HCT116 (cell line): Measurements from ENCODE around the gene HLA-B. TPM values are rescaled to one million over a fixed set of nuclear protein-coding genes. Genes with fewer than 3 reads are reported as not detected.

Experiments used
- ATAC-seq: fragments of 200-7000 bp; cut with Tn5 transposase; 2 replicates; pipeline ENCODE4 v1.9.1; 2020; ENCODE audit warnings: mild to moderate bottlenecking, moderate library complexity
- BruUV-seq: library from RNA; stranded (reverse); fragments of 400-500 nt; replicated peaks from 2 replicates; lab custom pipeline; 2021; lab: Mats Ljungman, UMichigan
- CTCF ChIA-PET: fragments of 300-600 bp; sonication (Branson Sonifier 250); formaldehyde crosslinking; loops from one replicate; lab custom pipeline; 2021; ENCODE audit warnings: antibody characterized with exemption; lab: Charles Lee
- POLR2A ChIA-PET: fragments of 300-600, 350-600 bp; sonication (Branson Sonifier 250); formaldehyde crosslinking; loops from one replicate; lab custom pipeline; 2021; ENCODE audit warnings: antibody characterized with exemption; lab: Charles Lee
- RAD21 ChIA-PET, 2 experiments: fragments of 300-600 bp; sonication (Branson Sonifier 250); formaldehyde crosslinking; loops; one replicate each; lab custom pipeline; 2023; ENCODE audit warnings: low total read pairs in 2 of 2; ENCODE audit not compliant: uncharacterized antibody in 2 of 2, unreplicated experiment in 2 of 2, low non-redundant PET in 1 of 2; lab: Charles Lee
- DNase-seq: peaks from one replicate; pipeline ENCODE4 v3.0.0-alpha.2; 2010; ENCODE audit warnings: low read depth, low spot score
- H2AFZ ChIP-seq: fragments of 200-600 bp; shearing (Covaris generic), sonication (generic); 2 replicates; pipeline ENCODE4 v1.6.1; 2017; ENCODE audit warnings: low read depth, mixed run types, mixed read lengths, antibody characterized with exemption, low read length; ENCODE audit not compliant: poor library complexity, severe bottlenecking
- H3K27ac ChIP-seq: 2 replicates; pipeline ENCODE4 v1.5.1; 2012; ENCODE audit warnings: low read depth, low read length
- H3K27me3 ChIP-seq: fragments of 200-600 bp; sonication (generic); 2 replicates; pipeline ENCODE4 v1.6.1; 2016; ENCODE audit warnings: mixed run types, low read length, mixed read lengths; ENCODE audit not compliant: insufficient read depth
- H3K36me3 ChIP-seq, 2 experiments: fragments of 200-500 bp in 1 of 2; fragments of 200-600 bp in 1 of 2; sonication (Bioruptor generic) in 1 of 2; sonication (generic) in 1 of 2; 2 replicates each; pipeline versions ENCODE4 v1.5.1 to v1.6.1; 2014 to 2016; ENCODE audit warnings: low read length in 2 of 2, inconsistent platforms in 1 of 2, mixed read lengths in 1 of 2, mixed run types in 1 of 2; ENCODE audit not compliant: insufficient read depth in 2 of 2, control insufficient read depth in 1 of 2
- H3K4me1 ChIP-seq, 2 experiments: fragments of 200-600 bp in 1 of 2; sonication (generic) in 1 of 2; 2 replicates each; pipeline versions ENCODE4 v1.5.1 to v1.6.1; 2012 to 2017; ENCODE audit warnings: low read length in 2 of 2, inconsistent platforms in 1 of 2, mild to moderate bottlenecking in 1 of 2, mixed read lengths in 1 of 2, mixed run types in 1 of 2, moderate library complexity in 1 of 2; ENCODE audit not compliant: insufficient read depth in 2 of 2, control insufficient read depth in 1 of 2
- H3K4me2 ChIP-seq: fragments of 200-600 bp; sonication (generic); 2 replicates; pipeline ENCODE4 v1.6.1; 2017; ENCODE audit warnings: mixed run types, low read length, mixed read lengths
- H3K4me3 ChIP-seq, 2 experiments: fragments of 200-600 bp in 1 of 2; sonication (generic) in 1 of 2; replicated peaks in 1 of 2; 2 replicates each; pipeline ENCODE4 v1.5.1; 2011 to 2016; ENCODE audit warnings: low read length in 2 of 2, control low read depth in 1 of 2, low read depth in 1 of 2, mild to moderate bottlenecking in 1 of 2, mixed read lengths in 1 of 2, mixed run types in 1 of 2
- H3K79me2 ChIP-seq: fragments of 200-600 bp; sonication (generic); 2 replicates; pipeline ENCODE4 v1.6.1; 2017; ENCODE audit warnings: mild to moderate bottlenecking, mixed run types, low read length, moderate library complexity, mixed read lengths; ENCODE audit not compliant: insufficient read depth
- H3K9ac ChIP-seq: fragments of 200-600 bp; sonication (generic); 2 replicates; pipeline ENCODE4 v1.6.1; 2016; ENCODE audit warnings: low read length, mixed read lengths
- H3K9me2 ChIP-seq: fragments of 200-600 bp; sonication (generic), shearing (Covaris generic); 2 replicates; pipeline ENCODE4 v1.6.1; 2017; ENCODE audit warnings: mixed run types, mild to moderate bottlenecking, moderate library complexity; ENCODE audit not compliant: insufficient read depth
- H3K9me3 ChIP-seq, 2 experiments: fragments of 200-500 bp in 1 of 2; fragments of 200-600 bp in 1 of 2; sonication (Bioruptor generic) in 1 of 2; sonication (generic) in 1 of 2; 2 replicates each; pipeline ENCODE4 v1.6.1; 2014 to 2017; ENCODE audit warnings: low read length in 2 of 2, mixed read lengths in 2 of 2, inconsistent platforms in 1 of 2, low read depth in 1 of 2, mild to moderate bottlenecking in 1 of 2, mixed run types in 1 of 2, moderate library complexity in 1 of 2; ENCODE audit not compliant: control insufficient read depth in 1 of 2, insufficient read depth in 1 of 2
- H4K20me1 ChIP-seq: fragments of 200-600 bp; sonication (generic), shearing (Covaris generic); 2 replicates; pipeline ENCODE4 v1.6.1; 2017; ENCODE audit warnings: mixed run types, mild to moderate bottlenecking, moderate library complexity; ENCODE audit not compliant: insufficient read depth
- ATF3 ChIP-seq: IDR thresholded peaks from 2 replicates; pipeline ENCODE4 v1.6.1; 2012
- CBX3 ChIP-seq: IDR thresholded peaks from 2 replicates; pipeline ENCODE4 v1.6.1; 2012; ENCODE audit warnings: low read depth
- CEBPB ChIP-seq: IDR thresholded peaks from 2 replicates; pipeline ENCODE4 v1.6.1; 2012; ENCODE audit warnings: low read depth
- EGR1 ChIP-seq: IDR thresholded peaks from 2 replicates; pipeline ENCODE4 v1.6.1; 2012; ENCODE audit warnings: low read depth
- ELF1 ChIP-seq: IDR thresholded peaks from 2 replicates; pipeline ENCODE4 v1.6.1; 2012; ENCODE audit warnings: low read depth, borderline replicate concordance
- EZH2phosphoT487 ChIP-seq: fragments of 200-600 bp; IDR thresholded peaks from 2 replicates; pipeline ENCODE4 v1.6.1; 2018; ENCODE audit warnings: antibody characterized with exemption, borderline replicate concordance
- FOSL1 ChIP-seq: IDR thresholded peaks from 2 replicates; pipeline ENCODE4 v1.6.1; 2012; ENCODE audit warnings: low read depth
- JUND ChIP-seq: IDR thresholded peaks from 2 replicates; pipeline ENCODE4 v1.6.1; 2012
- POLR2A ChIP-seq: IDR thresholded peaks from 2 replicates; pipeline ENCODE4 v1.7.0; 2011; ENCODE audit warnings: borderline replicate concordance; ENCODE audit not compliant: insufficient read depth, insufficient read length; ENCODE audit errors: extremely low read depth
- POLR2AphosphoS5 ChIP-seq: IDR thresholded peaks from 2 replicates; pipeline ENCODE4 v1.6.1; 2011; ENCODE audit warnings: mild to moderate bottlenecking, low read depth, low read length, moderate library complexity
- RAD21 ChIP-seq: IDR thresholded peaks from 2 replicates; pipeline ENCODE4 v1.6.1; 2012; ENCODE audit warnings: low read depth, mild to moderate bottlenecking
- SIN3A ChIP-seq: IDR thresholded peaks from 2 replicates; pipeline ENCODE4 v1.6.1; 2012; ENCODE audit warnings: low read depth
- TCF7L2 ChIP-seq: IDR thresholded peaks from 2 replicates; pipeline ENCODE4 v1.7.0; 2011; ENCODE audit warnings: borderline replicate concordance, inconsistent platforms; ENCODE audit not compliant: insufficient read depth, insufficient read length; ENCODE audit errors: extremely low read depth
- YY1 ChIP-seq: IDR thresholded peaks from 2 replicates; pipeline ENCODE4 v1.6.1; 2011; ENCODE audit warnings: low read length, low read depth, moderate library complexity, mild to moderate bottlenecking; ENCODE audit not compliant: insufficient replicate concordance; ENCODE audit errors: extremely low read depth
- ZNF274 ChIP-seq: fragments of 200-500 bp; sonication (Bioruptor generic); IDR thresholded peaks from 2 replicates; pipeline ENCODE4 v1.6.1; 2014; ENCODE audit warnings: mild to moderate bottlenecking, low read depth, low read length, inconsistent platforms
- intact Hi-C: fragments of 100-400 bp; cut with micrococcal nuclease; formaldehyde crosslinking; loops from 2 replicates; pipeline ENCODE4 v1.10.0; 2022
- total RNA-seq: library from RNA; stranded (reverse); gene quantifications from one replicate; pipeline ENCODE4 v1.2.1, GENCODE V29; 2021; ENCODE audit not compliant: unreplicated experiment
- TF ChIP-seq, protein P1 (sequence below): IDR thresholded peaks from 2 replicates; pipeline ENCODE4 v1.6.1; 2012; ENCODE audit warnings: low read depth
- TF ChIP-seq, protein P2 (sequence below): IDR thresholded peaks from 2 replicates; pipeline ENCODE4 v1.6.1; 2011; ENCODE audit warnings: mild to moderate bottlenecking, low read length, moderate library complexity; ENCODE audit not compliant: insufficient replicate concordance; ENCODE audit errors: extremely low read depth

The HLA-B gene
- total RNA-seq, 1 experiment from 2014 or later, result 381 TPM

DNA sequence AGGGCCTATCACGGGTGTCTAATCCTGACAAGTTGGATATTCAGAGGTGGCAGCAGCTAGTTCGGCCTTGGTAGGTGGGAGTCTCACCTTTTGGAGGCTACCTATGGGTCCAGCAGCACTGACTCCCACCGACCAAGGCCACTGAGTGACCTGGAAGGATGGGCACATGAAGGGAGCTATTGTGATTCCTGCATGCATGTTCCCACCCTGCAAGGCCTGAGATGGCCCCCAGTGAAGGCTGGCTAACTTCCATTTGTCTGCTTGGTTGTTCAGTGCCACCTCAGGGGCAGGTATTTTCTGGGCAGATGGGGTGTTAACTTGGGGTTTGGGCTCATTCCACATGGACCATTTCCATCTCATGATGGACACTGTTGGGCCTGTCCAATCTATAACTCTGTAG lies 28.1 kb upstream of the HLA-B start:
- Histone ChIP-seq H3K79me2 (no peaks in the 10 kb centered on the region), H3K9me2 (no peaks in the 10 kb centered on the region), H3K27ac (no peak overlapping the region), H4K20me1 (no peaks in the 10 kb centered on the region), H3K27me3 (peaks cover 3% of the 10 kb centered on the region; the same call in 1 of the 2 replicates), H3K9me3 (no peaks in the 10 kb centered on the region), H3K4me2 (no peak overlapping the region), H2AFZ (no peak overlapping the region), H3K9ac (no peak overlapping the region), H3K4me1 (no peaks in the 10 kb centered on the region), H3K36me3 (no peaks in the 10 kb centered on the region), H3K4me3 (no peak overlapping the region)
- ChIA-PET CTCF (no interaction called here), RAD21 (no interaction called here), POLR2A (no interaction called here)
- ATAC-seq (no peak), DNase-seq (no peak)
- no TSS peak for BruUV-seq
- intact Hi-C loops, result no loop called here
- TF ChIP-seq ZNF274 (no peak), CBX3 (no peak), JUND (no peak), EGR1 (no peak), POLR2AphosphoS5 (no peak), CEBPB (no peak), ATF3 (no peak), EZH2phosphoT487 (no peak), FOSL1 (no peak), RAD21 (no peak), YY1 (no peak), TCF7L2 (no peak), ELF1 (no peak), POLR2A (no peak), SIN3A (no peak)
- TF ChIP-seq, protein P1, sequence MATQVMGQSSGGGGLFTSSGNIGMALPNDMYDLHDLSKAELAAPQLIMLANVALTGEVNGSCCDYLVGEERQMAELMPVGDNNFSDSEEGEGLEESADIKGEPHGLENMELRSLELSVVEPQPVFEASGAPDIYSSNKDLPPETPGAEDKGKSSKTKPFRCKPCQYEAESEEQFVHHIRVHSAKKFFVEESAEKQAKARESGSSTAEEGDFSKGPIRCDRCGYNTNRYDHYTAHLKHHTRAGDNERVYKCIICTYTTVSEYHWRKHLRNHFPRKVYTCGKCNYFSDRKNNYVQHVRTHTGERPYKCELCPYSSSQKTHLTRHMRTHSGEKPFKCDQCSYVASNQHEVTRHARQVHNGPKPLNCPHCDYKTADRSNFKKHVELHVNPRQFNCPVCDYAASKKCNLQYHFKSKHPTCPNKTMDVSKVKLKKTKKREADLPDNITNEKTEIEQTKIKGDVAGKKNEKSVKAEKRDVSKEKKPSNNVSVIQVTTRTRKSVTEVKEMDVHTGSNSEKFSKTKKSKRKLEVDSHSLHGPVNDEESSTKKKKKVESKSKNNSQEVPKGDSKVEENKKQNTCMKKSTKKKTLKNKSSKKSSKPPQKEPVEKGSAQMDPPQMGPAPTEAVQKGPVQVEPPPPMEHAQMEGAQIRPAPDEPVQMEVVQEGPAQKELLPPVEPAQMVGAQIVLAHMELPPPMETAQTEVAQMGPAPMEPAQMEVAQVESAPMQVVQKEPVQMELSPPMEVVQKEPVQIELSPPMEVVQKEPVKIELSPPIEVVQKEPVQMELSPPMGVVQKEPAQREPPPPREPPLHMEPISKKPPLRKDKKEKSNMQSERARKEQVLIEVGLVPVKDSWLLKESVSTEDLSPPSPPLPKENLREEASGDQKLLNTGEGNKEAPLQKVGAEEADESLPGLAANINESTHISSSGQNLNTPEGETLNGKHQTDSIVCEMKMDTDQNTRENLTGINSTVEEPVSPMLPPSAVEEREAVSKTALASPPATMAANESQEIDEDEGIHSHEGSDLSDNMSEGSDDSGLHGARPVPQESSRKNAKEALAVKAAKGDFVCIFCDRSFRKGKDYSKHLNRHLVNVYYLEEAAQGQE, result no peak
- TF ChIP-seq, protein P2, sequence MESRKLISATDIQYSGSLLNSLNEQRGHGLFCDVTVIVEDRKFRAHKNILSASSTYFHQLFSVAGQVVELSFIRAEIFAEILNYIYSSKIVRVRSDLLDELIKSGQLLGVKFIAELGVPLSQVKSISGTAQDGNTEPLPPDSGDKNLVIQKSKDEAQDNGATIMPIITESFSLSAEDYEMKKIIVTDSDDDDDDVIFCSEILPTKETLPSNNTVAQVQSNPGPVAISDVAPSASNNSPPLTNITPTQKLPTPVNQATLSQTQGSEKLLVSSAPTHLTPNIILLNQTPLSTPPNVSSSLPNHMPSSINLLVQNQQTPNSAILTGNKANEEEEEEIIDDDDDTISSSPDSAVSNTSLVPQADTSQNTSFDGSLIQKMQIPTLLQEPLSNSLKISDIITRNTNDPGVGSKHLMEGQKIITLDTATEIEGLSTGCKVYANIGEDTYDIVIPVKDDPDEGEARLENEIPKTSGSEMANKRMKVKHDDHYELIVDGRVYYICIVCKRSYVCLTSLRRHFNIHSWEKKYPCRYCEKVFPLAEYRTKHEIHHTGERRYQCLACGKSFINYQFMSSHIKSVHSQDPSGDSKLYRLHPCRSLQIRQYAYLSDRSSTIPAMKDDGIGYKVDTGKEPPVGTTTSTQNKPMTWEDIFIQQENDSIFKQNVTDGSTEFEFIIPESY, result no peak
